Measurements from ENCODE around the gene OR10S1.
"Not testable (repeated sequence)": the region's sequence is repeated elsewhere in the genome, so short reads cannot be mapped to it uniquely, and the experiment has no call there.

The OR10S1 gene, protein sequence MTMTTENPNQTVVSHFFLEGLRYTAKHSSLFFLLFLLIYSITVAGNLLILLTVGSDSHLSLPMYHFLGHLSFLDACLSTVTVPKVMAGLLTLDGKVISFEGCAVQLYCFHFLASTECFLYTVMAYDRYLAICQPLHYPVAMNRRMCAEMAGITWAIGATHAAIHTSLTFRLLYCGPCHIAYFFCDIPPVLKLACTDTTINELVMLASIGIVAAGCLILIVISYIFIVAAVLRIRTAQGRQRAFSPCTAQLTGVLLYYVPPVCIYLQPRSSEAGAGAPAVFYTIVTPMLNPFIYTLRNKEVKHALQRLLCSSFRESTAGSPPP

GRCh38 chr11:123977731-123978347 lies at the start of gene OR10S1:
Gene OR10S1 (minus strand): TSS chr11:123977781. CDS start chr11:123977664, 117 bp downstream.
- DNase-seq (ENCODE audit: low read depth in 2 of 2, low spot score in 1 of 2): no peak

- no peak for DNase-seq (ENCODE audit: low read depth in 2 of 2, low spot score in 1 of 2)
Measured at GRCh38 chr11:124026498-124026897, 48.9 kb upstream of the OR10S1 start, which contains the start of gene OR10G8. Gene OR10G8 (plus strand): TSS chr11:124026798. CDS start chr11:124029623, 2,825 bp downstream.

DNA sequence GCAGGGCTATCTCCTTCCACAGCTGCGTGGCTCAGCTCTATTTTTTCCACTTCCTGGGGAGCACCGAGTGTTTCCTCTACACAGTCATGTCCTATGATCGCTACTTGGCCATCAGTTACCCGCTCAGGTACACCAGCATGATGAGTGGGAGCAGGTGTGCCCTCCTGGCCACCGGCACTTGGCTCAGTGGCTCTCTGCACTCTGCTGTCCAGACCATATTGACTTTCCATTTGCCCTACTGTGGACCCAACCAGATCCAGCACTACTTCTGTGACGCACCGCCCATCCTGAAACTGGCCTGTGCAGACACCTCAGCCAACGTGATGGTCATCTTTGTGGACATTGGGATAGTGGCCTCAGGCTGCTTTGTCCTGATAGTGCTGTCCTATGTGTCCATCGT lies 38.3 kb upstream of the OR10S1 start:
- not testable (repeated sequence) for DNase-seq (ENCODE audit: low read depth in 2 of 2, low spot score in 1 of 2)

DNA sequence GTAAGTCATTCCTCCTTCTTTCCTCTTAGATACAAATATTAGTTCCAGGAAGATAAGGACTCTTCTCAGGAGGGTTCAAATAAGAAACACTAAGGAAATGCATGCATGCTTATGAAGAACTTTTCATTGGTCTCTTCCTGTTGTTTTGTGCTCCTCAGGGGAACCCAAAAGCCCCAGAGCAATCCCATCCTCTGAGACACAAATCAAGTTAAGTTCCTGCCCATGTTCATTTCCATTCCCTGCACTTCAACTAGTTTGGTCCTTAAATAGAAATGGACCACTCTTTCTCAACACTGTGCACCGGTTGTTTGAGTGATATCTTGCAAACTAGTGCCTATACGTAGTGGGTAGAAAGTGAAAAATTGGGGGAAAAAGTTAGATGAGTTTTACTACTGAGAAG lies 35.1 kb upstream of the OR10S1 start, which contains the start of gene OR10G4:
TSS of gene OR10G4 (plus strand) at position 301 of the 400 bp plus-strand sequence. CDS start 2,578 bp downstream, outside the sequence.
- no peak for DNase-seq (ENCODE audit: low read depth in 2 of 2, low spot score in 1 of 2)

GRCh38 chr11:123995119-123995518 lies 17.5 kb upstream of the OR10S1 start, which contains the start of gene OR10G6:
Gene OR10G6 (minus strand): TSS chr11:123995161. CDS start chr11:123995161, 0 bp downstream.
- DNase-seq (ENCODE audit: low read depth in 2 of 2, low spot score in 1 of 2): no peak

DNA sequence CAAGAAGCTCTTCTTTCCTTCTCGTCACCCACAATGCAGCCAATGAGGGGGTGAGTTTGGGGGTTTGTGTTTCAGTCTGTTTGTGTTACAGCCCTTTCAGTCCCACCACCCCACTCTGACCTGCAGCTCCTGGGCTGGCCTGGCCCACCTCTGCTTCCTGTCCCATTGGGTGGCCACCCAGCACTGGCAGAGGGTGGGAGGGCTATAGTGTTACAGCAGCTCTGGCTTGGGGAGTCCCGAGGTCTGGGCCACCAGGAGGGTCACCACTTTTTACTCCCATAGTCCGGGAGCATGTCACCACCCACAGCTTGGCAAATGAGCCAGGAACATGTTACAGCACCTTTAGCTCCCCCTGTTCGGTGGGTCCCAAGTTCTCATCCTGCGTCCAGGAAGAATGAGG lies 1.7 kb upstream of the OR10S1 start:
- no peak for DNase-seq (ENCODE audit: low read depth in 2 of 2, low spot score in 1 of 2)

- no peak for DNase-seq (ENCODE audit: low read depth in 2 of 2, low spot score in 1 of 2)
Measured at GRCh38 chr11:123976770-123977560, 616 bp downstream of the OR10S1 start.

GRCh38 chr11:123973816-123974215 lies 3.8 kb downstream of the OR10S1 start:
- DNase-seq (ENCODE audit: low read depth in 2 of 2, low spot score in 1 of 2): no peak

DNA sequence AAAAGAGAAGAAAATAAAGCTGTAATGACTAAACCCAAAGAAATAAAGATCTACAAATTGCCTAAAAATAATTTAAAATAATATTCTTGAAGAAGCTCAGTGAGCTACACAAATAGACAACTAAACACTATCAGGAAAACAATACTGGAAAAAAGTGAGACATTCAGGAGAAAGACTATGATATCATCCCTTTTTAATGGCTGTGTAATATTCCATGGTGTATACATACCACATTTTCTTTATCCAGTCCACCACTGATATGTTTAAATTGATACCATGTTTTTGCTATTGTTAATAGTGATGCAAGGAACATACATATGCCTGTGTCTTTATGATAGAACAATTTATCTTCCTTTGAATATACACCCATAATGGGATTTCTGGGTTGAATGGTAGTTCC lies 20.8 kb downstream of the OR10S1 start:
- no peak for DNase-seq (ENCODE audit: low read depth in 2 of 2, low spot score in 1 of 2)

DNA sequence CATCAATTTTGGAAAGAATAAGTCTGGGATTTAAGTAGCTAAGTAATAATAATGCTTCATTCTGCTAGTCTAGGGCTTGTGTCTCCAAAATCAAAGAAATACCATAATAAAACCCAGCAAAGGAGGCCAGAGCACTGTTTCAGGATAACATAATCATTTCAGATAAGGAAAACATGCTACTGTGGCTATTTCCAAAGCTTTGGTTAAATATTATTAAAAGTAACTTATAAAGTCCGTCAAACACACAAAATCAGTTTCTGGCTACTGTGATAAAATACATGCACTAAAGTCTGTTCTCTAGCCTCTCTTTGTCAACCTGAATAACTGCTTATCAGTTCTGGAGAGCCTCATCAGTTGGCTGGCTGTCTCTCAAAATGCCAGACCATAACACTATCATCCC lies 32.4 kb downstream of the OR10S1 start:
- no peak for DNase-seq (ENCODE audit: low read depth in 2 of 2, low spot score in 1 of 2)

DNA sequence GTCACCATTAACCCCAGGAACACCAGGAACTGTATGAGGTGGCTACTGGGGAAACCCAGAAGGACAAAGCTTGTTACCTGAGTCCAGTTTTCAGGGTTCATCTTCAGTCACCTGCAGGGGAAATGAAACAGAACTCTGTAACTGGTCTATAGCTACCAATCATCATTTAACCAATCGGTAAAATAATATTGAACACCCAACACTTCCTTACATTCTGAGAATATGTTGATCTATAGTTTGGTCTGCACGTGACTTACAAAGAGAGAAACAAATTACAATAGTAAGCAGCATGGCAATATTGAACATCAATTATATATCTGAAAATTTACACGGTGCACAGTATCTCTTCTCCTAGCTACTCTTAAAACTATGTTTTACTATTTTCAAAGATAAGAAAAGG lies 33.8 kb downstream of the OR10S1 start, which contains the start of gene OR6T1:
TSS of gene OR6T1 (minus strand) at position 101 of the 400 bp plus-strand sequence. CDS start at position 101, 0 bp downstream.
- no peak for DNase-seq (ENCODE audit: low read depth in 2 of 2, low spot score in 1 of 2)

GRCh38 chr11:123942413-123942812 lies 35.2 kb downstream of the OR10S1 start:
- no peak for DNase-seq (ENCODE audit: low read depth in 2 of 2, low spot score in 1 of 2)

GRCh38 chr11:123939317-123939716 lies 38.3 kb downstream of the OR10S1 start, which contains the start of gene OR4D5:
Gene OR4D5 (plus strand): TSS chr11:123939617. CDS start chr11:123939617, 0 bp downstream.
- no peak for DNase-seq (ENCODE audit: low read depth in 2 of 2, low spot score in 1 of 2)
